ENCODE measurements around the gene EXOC4. TPM values are rescaled to one million over a fixed set of nuclear protein-coding genes. Genes with fewer than 3 reads are reported as not detected.
"Not testable (repeated sequence)": the region's sequence is repeated elsewhere in the genome, so short reads cannot be mapped to it uniquely, and the experiment has no call there.

EXOC4 gene
- total and polyA plus RNA-seq, 2 of the 13 experiments (the other 11 are each of a cell fraction or from before 2014, with no cell fraction given): 22.5 to 39.0 TPM

- TF ChIP-seq ZBTB10 (CRISPR knock-in tag; IDR thresholded peaks at IDR 0.05; ENCODE audit: borderline replicate concordance): no peak
- no peak for TF ChIP-seq MXD3 (CRISPR knock-in tag; IDR thresholded peaks at IDR 0.05)
- TF ChIP-seq GMEB2 (CRISPR knock-in tag; IDR thresholded peaks at IDR 0.05; ENCODE audit: low read depth): no peak
- TF ChIP-seq PAWR (CRISPR knock-in tag; IDR thresholded peaks at IDR 0.05; ENCODE audit: borderline replicate concordance): no peak
Measured at GRCh38 chr7:133904776-133905175, 651.9 kb downstream of the EXOC4 start (continued).

- WGBS (ENCODE audit: low lambda C conversion rate): 94% methylated on average over 18 of the region's 18 CpGs
- H3K27me3 ChIP-seq (ENCODE audit: control insufficient read depth in 1 of 2, insufficient read depth in 2 of 2, low read length in 2 of 2); H3K4me3 ChIP-seq (replicated peaks in 1 of 3; ENCODE audit: insufficient read depth in 1 of 3, low read depth in 2 of 3, low read length in 3 of 3); H3K9ac ChIP-seq (ENCODE audit: insufficient read depth, low read depth, low read length); H4K20me1 ChIP-seq (ENCODE audit: insufficient read depth, low read length); CTCF ChIA-PET (ENCODE audit: low intra/inter-chr PET ratio, low total read pairs); ATAC-seq; H3K36me3 ChIP-seq (replicated peaks in 1 of 2; ENCODE audit: control insufficient read depth in 1 of 2, insufficient read depth in 2 of 2, low read length in 2 of 2); H3K9me3 ChIP-seq (ENCODE audit: low read length); in situ Hi-C loops (cut with HindIII; ENCODE audit: extremely low pct_ligation_motif_present, low pct_unique_long_range_greater_than_20kb); H2AFZ ChIP-seq (ENCODE audit: low read length); BruUV-seq (replicated peaks); intact Hi-C loops (cut with micrococcal nuclease; ENCODE audit: unreplicated experiment); H3K79me2 ChIP-seq (ENCODE audit: insufficient read depth, low read length); DNase-seq (ENCODE audit: low spot score); H3K4me1 ChIP-seq (ENCODE audit: insufficient read depth, low read length); H3K4me2 ChIP-seq (ENCODE audit: low read depth, low read length); POLR2A ChIA-PET; H3K27ac ChIP-seq (ENCODE audit: extremely low read length, insufficient read depth, low read length); FAIRE-seq: not testable (repeated sequence)
Measured at GRCh38 chr7:133906553-133906952, 653.7 kb downstream of the EXOC4 start.

All from HepG2 (cell line).